ENCODE measurements around the gene SERPINA5.

Gene SERPINA5

DNA sequence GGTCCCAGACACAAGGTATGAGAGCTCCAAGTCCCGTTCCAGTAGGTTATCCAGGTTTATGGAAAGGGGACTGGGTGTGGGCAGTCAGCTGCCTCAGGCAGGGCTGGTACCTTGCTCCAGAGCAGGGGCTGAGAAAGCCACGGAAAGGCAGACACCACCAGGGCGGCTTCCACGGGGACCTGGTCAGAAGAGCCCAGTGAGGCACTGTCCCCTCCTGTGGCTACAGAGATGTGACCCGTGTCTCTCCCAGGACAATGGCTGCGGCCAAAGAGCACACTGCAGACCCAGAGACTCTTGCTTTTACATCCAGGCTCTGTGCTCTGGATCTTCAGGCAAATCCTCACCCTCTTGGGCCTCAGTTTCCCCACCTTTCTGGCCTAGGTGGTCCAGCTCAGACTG lies 11.2 kb upstream of the SERPINA5 start:
- in situ Hi-C loops (cut with HindIII; ENCODE audit: low sequenced_read_pairs) = no loop called here
- DNase-seq (ENCODE audit: low read depth) = no peak
- TF ChIP-seq, protein P1, sequence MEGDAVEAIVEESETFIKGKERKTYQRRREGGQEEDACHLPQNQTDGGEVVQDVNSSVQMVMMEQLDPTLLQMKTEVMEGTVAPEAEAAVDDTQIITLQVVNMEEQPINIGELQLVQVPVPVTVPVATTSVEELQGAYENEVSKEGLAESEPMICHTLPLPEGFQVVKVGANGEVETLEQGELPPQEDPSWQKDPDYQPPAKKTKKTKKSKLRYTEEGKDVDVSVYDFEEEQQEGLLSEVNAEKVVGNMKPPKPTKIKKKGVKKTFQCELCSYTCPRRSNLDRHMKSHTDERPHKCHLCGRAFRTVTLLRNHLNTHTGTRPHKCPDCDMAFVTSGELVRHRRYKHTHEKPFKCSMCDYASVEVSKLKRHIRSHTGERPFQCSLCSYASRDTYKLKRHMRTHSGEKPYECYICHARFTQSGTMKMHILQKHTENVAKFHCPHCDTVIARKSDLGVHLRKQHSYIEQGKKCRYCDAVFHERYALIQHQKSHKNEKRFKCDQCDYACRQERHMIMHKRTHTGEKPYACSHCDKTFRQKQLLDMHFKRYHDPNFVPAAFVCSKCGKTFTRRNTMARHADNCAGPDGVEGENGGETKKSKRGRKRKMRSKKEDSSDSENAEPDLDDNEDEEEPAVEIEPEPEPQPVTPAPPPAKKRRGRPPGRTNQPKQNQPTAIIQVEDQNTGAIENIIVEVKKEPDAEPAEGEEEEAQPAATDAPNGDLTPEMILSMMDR (IDR thresholded peaks at IDR 0.05; ENCODE audit: low read depth, low read length, missing control alignments) = no peak
- no peak overlapping the region for H3K4me3 ChIP-seq (ENCODE audit: low read depth, low read length)

DNA sequence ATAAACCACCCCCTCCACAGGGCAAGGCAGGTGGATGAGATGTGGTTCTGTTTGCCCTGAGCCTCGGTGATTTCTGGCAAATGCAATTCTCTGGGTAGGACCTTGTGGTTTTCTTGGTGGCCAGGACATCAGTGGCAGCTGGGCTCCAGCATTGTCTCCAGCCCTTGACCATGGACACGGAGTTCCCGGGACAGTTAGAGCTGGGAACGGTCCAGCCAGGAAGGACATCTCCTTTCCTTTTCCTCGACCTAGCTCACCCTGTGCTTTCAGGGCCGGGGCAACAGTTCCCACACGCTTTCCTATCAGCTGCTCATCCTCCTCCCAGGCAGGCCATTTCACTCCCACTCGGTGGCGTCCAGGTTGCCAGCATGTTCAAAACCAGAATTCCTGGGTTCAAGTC lies 10.8 kb upstream of the SERPINA5 start:
- TF ChIP-seq, protein P1 (IDR thresholded peaks at IDR 0.05; ENCODE audit: low read depth, low read length, missing control alignments) = no peak
- no peak overlapping the region for H3K4me3 ChIP-seq (ENCODE audit: low read depth, low read length)
- in situ Hi-C loops (cut with HindIII; ENCODE audit: low sequenced_read_pairs) = no loop called here
- no peak for DNase-seq (ENCODE audit: low read depth)

DNA sequence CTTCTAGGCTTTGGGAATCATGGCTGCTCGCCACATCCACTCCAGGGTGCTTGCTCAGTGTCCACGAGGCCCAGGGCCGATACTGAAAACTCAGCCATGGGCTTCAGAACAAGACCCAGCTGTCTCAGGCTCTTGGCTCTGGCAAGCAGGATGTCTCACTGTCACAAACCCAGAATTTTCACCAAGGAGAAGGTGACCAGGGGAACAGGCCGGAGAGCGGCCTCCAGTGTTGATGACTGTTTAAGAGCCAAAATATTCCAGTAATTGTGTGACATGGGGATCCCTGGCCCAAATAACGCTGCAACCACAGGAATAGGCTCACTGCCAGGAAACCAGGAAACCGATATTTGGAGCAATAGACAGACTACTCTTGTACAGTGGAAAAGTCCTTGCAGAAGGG lies 9.8 kb upstream of the SERPINA5 start:
- no peak for DNase-seq (ENCODE audit: low read depth)
- H3K4me3 ChIP-seq (ENCODE audit: low read depth, low read length) = no peak overlapping the region
- TF ChIP-seq, protein P1 (IDR thresholded peaks at IDR 0.05; ENCODE audit: low read depth, low read length, missing control alignments) = no peak
- in situ Hi-C loops (cut with HindIII; ENCODE audit: low sequenced_read_pairs) = no loop called here

DNA sequence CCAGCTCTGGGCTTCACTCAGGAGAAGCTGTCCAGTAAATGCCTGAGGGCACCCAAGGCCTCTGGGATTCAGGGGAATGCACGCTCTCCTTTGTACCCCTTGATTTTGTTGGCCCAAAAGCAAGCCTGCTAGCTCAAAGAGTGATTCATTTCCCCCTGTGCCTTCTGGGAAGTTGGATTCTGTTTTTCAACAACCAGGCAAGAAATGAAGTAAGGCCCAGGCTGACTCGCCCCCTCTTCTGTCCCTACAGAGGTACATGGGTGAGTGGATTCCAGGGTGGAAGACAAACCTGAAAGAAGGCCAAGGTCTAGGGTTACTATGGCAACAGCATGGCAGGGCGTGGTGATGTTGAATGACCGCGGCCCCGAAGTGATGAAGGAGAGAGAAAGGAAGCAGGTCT lies 9.3 kb upstream of the SERPINA5 start:
- peak; percentile 6 for DNase-seq (ENCODE audit: low read depth)
- in situ Hi-C loops (cut with HindIII; ENCODE audit: low sequenced_read_pairs) = no loop called here
- no peak overlapping the region for H3K4me3 ChIP-seq (ENCODE audit: low read depth, low read length)
- TF ChIP-seq, protein P1 (IDR thresholded peaks at IDR 0.05; ENCODE audit: low read depth, low read length, missing control alignments) = no peak

DNA sequence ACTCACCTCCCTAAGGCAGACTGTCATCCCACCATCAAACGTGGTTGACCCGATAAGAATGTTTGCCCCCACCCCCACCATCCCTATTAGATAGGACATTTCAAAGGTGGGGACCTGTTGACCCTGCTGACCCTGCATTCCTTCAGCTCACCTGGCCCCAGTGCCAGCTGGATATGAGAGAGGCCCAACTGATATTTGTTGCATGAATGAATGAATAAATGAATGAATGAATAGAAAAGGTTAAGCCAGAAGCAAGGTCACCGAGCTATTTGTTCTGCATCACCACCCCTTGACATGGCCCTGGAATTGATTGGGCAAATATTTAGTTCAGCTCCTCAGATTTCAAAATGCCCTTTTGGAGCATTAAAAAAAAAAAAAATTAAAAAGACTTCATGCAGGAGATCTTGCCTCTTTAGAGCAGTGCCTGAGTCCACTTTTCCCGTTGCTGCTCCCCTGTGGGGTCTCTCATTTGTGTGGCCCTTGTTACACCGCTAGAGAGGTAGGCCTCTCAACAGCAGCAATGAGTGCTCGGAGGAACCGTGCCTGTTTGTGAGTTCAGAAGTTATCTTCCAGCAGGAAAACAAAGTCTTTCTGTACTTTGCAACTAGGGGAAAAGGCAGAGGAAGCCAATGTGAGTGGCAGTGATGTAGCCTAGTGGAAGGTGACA lies 8.5 kb upstream of the SERPINA5 start:
- DNase-seq (ENCODE audit: low read depth) = no peak
- in situ Hi-C loops (cut with HindIII; ENCODE audit: low sequenced_read_pairs) = no loop called here
- no peak overlapping the region for H3K4me3 ChIP-seq (ENCODE audit: low read depth, low read length)
- TF ChIP-seq, protein P1 (IDR thresholded peaks at IDR 0.05; ENCODE audit: low read depth, low read length, missing control alignments) = no peak

DNA sequence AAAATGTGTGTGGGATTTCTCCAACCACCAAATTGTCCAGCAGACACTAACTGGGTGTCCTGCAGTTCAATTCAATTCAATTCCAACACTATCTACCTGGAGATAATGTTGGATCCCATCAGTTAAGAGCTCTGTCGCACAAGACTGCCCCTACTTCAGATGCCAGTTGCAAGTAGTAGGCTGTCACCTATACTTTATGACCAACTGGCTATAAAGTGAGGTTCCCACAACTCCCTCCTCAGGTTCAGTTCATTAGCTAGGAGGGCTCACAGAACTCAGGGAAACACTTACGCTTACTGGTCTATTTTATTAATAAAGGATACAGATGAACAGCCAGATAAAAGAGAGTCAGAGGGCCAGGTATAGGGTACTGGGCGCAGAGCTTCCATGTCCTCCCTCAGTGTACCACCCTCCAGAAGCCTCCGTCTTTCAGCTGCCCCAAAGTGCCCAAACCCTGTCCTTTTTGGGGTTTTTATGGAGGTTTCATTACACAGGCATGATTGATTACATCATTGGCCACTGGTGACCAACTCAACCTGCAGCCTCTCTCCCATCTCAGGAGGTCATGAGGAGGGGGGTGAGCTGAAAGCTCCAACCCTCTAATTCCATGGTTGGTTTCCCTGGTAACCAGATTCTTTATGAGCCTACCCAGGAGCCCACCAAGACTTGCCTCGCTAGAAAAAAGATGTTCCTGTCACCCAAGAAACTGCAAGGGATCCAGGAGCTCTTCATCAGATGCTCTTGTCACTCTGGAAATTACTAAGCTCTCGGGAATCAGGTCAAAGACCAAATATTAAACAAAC lies 7.5 kb upstream of the SERPINA5 start:
- DNase-seq (ENCODE audit: low read depth) = no peak
- H3K4me3 ChIP-seq (ENCODE audit: low read depth, low read length) = no peak overlapping the region
- in situ Hi-C loops (cut with HindIII; ENCODE audit: low sequenced_read_pairs) = no loop called here
- TF ChIP-seq, protein P1 (IDR thresholded peaks at IDR 0.05; ENCODE audit: low read depth, low read length, missing control alignments) = no peak

Data from astrocyte of the cerebellum (primary cell).